Activated B cell treated with CpG ODN at 0.5 μM for 24 hours (primary cell): ENCODE results near the gene LAMA1. TPM values are rescaled to one million over a fixed set of nuclear protein-coding genes. Genes with fewer than 3 reads are reported as not detected.

Experiments used
- ATAC-seq: fragments of 200-7000 bp; cut with Tn5 transposase; one replicate; pipeline ENCODE4 v1.10.0; 2021; ENCODE audit warnings: low read depth, mild to moderate bottlenecking, moderate library complexity
- CTCF ChIA-PET: fragments of 350-600 bp; sonication (Branson Sonifier 250); formaldehyde crosslinking; loops from one replicate; lab custom pipeline; 2021; ENCODE audit warnings: antibody characterized with exemption; lab: Charles Lee
- POLR2A ChIA-PET: fragments of 350-600 bp; sonication (Branson Sonifier 250); formaldehyde crosslinking; loops from one replicate; lab custom pipeline; 2021; ENCODE audit warnings: antibody characterized with exemption; lab: Charles Lee
- DNase-seq: peaks from one replicate; pipeline ENCODE4 v3.0.0; 2022
- H3K27ac Mint-ChIP-seq: one replicate; pipeline ENCODE4 v1.8.0; 2020; ENCODE audit warnings: mixed read lengths
- H3K27me3 Mint-ChIP-seq: one replicate; pipeline ENCODE4 v1.8.0; 2021; ENCODE audit warnings: mixed read lengths
- H3K36me3 Mint-ChIP-seq: one replicate; pipeline ENCODE4 v1.8.0; 2021; ENCODE audit warnings: low read depth, mixed read lengths
- H3K4me1 Mint-ChIP-seq: one replicate; pipeline ENCODE4 v1.8.0; 2021; ENCODE audit warnings: mixed read lengths
- H3K4me3 Mint-ChIP-seq: one replicate; pipeline ENCODE4 v1.8.0; 2020; ENCODE audit warnings: mild to moderate bottlenecking, mixed read lengths
- H3K9me3 Mint-ChIP-seq: one replicate; pipeline ENCODE4 v1.8.0; 2020; ENCODE audit warnings: mixed read lengths
- CTCF ChIP-seq: fragments of 200-600 bp; IDR thresholded peaks from one replicate; pipeline ENCODE4 v1.8.0; 2022; ENCODE audit warnings: antibody characterized with exemption, mild to moderate bottlenecking
- intact Hi-C: fragments of 100-400 bp; cut with micrococcal nuclease; formaldehyde crosslinking; loops from one replicate; pipeline ENCODE4 v1.15.1; 2024
- total RNA-seq: library from RNA; stranded (reverse); gene quantifications from 2 replicates; pipeline ENCODE4 v1.2.3, GENCODE V29; 2022

Gene LAMA1
- total RNA-seq, 1 donor from 2014 or later: not detected

- H3K27me3 Mint-ChIP-seq: no peaks in the 10 kb centered on the region
- intact Hi-C loops: no loop called here
- POLR2A ChIA-PET: no interaction called here
Measured at GRCh38 chr18:7066965-7067555, 50.5 kb downstream of the LAMA1 start.

GRCh38 chr18:7065736-7066135, 51.9 kb downstream of the LAMA1 start:
- ChIA-PET POLR2A (no interaction called here), CTCF (no interaction called here)
- peaks cover 2% of the 10 kb centered on the region for H3K27me3 Mint-ChIP-seq
- intact Hi-C loops: no loop called here
- TF ChIP-seq CTCF: no peak
- H3K36me3 Mint-ChIP-seq: no peaks in the 10 kb centered on the region
- no peaks in the 10 kb centered on the region for H3K4me1 Mint-ChIP-seq
- H3K27ac Mint-ChIP-seq: no peak overlapping the region
- no peak overlapping the region for H3K4me3 Mint-ChIP-seq
- no peaks in the 10 kb centered on the region for H3K9me3 Mint-ChIP-seq
- no peak for ATAC-seq
- no peak for DNase-seq

More at GRCh38 chr18:7066965-7067555, 50.5 kb downstream of the LAMA1 start:
- CTCF ChIA-PET: no interaction called here
- no peak for DNase-seq
- no peak for TF ChIP-seq CTCF
- ATAC-seq: no peak
- Mint-ChIP-seq H3K9me3 (no peaks in the 10 kb centered on the region), H3K27ac (no peak overlapping the region), H3K4me3 (no peak overlapping the region), H3K4me1 (no peaks in the 10 kb centered on the region), H3K36me3 (no peaks in the 10 kb centered on the region)

- H3K9me3 Mint-ChIP-seq: no peaks in the 10 kb centered on the region
- TF ChIP-seq CTCF: no peak
- H3K27ac Mint-ChIP-seq: no peak overlapping the region
- intact Hi-C loops: no loop called here
- peaks cover 2% of the 10 kb centered on the region for H3K27me3 Mint-ChIP-seq
- ChIA-PET CTCF (no interaction called here), POLR2A (no interaction called here)
- H3K4me3 Mint-ChIP-seq: no peak overlapping the region
- ATAC-seq (no peak), DNase-seq (no peak)
- H3K36me3 Mint-ChIP-seq: no peaks in the 10 kb centered on the region
- no peaks in the 10 kb centered on the region for H3K4me1 Mint-ChIP-seq
Measured at GRCh38 chr18:7064346-7064745, 53.3 kb downstream of the LAMA1 start.

GRCh38 chr18:7062811-7063210, 54.8 kb downstream of the LAMA1 start:
- H3K36me3 Mint-ChIP-seq: no peaks in the 10 kb centered on the region
- peaks cover 2% of the 10 kb centered on the region for H3K27me3 Mint-ChIP-seq
- no peak for ATAC-seq
- POLR2A ChIA-PET: no interaction called here
- CTCF ChIA-PET: no interaction called here
- no peak for TF ChIP-seq CTCF
- intact Hi-C loops: no loop called here
- no peaks in the 10 kb centered on the region for H3K4me1 Mint-ChIP-seq
- H3K9me3 Mint-ChIP-seq: no peaks in the 10 kb centered on the region
- no peak overlapping the region for H3K27ac Mint-ChIP-seq
- no peak overlapping the region for H3K4me3 Mint-ChIP-seq
- DNase-seq: no peak

GRCh38 chr18:7062236-7062635, 55.4 kb downstream of the LAMA1 start:
- Mint-ChIP-seq H3K4me3 (no peak overlapping the region), H3K4me1 (no peaks in the 10 kb centered on the region), H3K27me3 (peaks cover 2% of the 10 kb centered on the region), H3K36me3 (no peaks in the 10 kb centered on the region), H3K9me3 (no peaks in the 10 kb centered on the region), H3K27ac (no peak overlapping the region)
- no peak for ATAC-seq
- ChIA-PET CTCF (no interaction called here), POLR2A (no interaction called here)
- intact Hi-C loops: no loop called here
- DNase-seq: no peak
- TF ChIP-seq CTCF: no peak
